Measurements from ENCODE around the gene VAC14.

DNA sequence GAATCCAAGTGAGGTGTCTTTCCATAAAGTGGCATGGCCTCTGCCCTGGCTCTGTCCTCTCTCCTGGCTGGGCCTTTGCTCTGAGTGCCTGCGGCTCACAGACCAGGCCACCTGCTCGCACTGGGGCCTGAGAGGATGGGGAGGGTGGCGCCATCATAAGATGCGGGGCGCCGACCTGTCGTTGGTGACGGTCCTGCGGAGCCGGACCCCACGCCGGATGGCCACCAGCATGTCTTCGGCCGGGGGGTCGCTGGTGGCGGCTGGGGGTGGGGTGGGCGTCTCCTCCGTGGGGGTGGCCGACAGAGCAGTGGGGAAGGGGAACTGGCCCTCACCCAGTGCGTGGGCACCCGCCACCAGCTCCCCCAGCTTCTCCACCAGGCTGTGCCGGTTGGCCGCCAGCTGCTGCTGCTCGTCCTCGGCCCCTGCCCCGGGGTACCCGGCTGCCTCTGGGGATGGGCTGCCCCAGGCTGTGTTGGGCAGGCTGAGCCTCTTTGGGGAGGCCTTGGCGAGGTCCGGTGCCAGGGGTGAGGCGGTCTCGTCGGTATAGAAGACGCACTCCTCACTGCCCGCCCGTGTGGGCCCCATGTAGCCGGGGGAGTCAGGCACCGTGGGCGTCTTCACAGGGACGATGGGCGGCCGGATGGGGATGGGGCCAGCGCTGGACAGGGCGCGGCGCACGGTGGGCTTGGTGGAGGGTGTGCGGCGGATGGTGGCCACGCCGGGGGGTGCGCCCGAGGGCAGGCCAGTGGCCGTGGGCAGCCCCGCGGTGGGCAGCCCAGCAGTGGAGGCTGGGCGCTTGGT, 137.2 kb downstream of the VAC14 start:
- TF ChIP-seq, protein P1, sequence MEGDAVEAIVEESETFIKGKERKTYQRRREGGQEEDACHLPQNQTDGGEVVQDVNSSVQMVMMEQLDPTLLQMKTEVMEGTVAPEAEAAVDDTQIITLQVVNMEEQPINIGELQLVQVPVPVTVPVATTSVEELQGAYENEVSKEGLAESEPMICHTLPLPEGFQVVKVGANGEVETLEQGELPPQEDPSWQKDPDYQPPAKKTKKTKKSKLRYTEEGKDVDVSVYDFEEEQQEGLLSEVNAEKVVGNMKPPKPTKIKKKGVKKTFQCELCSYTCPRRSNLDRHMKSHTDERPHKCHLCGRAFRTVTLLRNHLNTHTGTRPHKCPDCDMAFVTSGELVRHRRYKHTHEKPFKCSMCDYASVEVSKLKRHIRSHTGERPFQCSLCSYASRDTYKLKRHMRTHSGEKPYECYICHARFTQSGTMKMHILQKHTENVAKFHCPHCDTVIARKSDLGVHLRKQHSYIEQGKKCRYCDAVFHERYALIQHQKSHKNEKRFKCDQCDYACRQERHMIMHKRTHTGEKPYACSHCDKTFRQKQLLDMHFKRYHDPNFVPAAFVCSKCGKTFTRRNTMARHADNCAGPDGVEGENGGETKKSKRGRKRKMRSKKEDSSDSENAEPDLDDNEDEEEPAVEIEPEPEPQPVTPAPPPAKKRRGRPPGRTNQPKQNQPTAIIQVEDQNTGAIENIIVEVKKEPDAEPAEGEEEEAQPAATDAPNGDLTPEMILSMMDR (IDR thresholded peaks at IDR 0.05): no peak
- TF ChIP-seq EP300 (IDR thresholded peaks at IDR 0.05): no peak
